ENCODE results near the gene CRYBG2.

CRYBG2 gene

GRCh38 chr1:26277719-26278118 is 76.2 kb downstream of the CRYBG2 start:
- Histone ChIP-seq H3K9ac (ENCODE audit: low read depth in 1 of 2, low read length in 2 of 2) (peak overlapping the region; percentile 38 to 55), H3K4me3 (ENCODE audit: low read depth in 1 of 2, low read length in 2 of 2) (peak overlapping the region in 1 of 2 donors; percentile 20), H3K27ac (ENCODE audit: low read depth, low read length) (peak overlapping the region; percentile 65), H3K27me3 (ENCODE audit: control insufficient read depth in 1 of 2, insufficient read depth in 2 of 2, low read length in 2 of 2) (no peaks in the 10 kb centered on the region), H3K36me3 (ENCODE audit: control insufficient read depth in 1 of 2, insufficient read depth in 2 of 2, low read length in 2 of 2) (peaks cover 0 to 18% of the 10 kb centered on the region in 2 donors), H3K4me1 (ENCODE audit: control insufficient read depth in 1 of 2, insufficient read depth in 2 of 2, low read length in 2 of 2) (peaks cover 49 to 63% of the 10 kb centered on the region in 2 donors), H3K9me3 (ENCODE audit: control insufficient read depth in 1 of 2, low read length in 2 of 2) (no peaks in the 10 kb centered on the region)

GRCh38 chr1:26277261-26277661 is 76.7 kb downstream of the CRYBG2 start:
- peak overlapping the region; percentile 38 to 55 for H3K9ac ChIP-seq (ENCODE audit: low read depth in 1 of 2, low read length in 2 of 2)
- H3K27ac ChIP-seq (ENCODE audit: low read depth, low read length), result peak overlapping the region; percentile 65

DNA sequence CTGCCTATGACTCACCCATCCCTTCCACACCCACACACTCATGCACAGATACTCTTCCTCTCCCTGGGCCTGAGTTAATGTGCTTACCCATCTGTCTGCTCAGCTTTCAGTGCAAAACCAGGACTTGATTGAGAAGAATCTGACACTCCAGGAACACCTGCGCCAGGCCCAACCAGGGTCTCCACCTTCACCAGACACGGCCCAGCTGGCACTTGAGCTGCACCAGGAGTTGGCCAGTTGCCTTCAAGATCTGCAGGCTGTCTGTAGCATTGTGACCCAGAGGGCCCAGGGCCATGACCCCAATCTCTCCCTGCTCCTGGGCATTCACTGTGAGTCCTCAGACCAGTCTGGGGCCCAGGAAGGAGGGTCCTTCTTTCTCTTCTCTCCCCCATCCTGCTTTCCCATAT is 77.5 kb downstream of the CRYBG2 start:
- Histone ChIP-seq H3K27ac (ENCODE audit: low read depth, low read length) (peak overlapping the region; percentile 49), H3K9me3 (ENCODE audit: control insufficient read depth in 1 of 2, low read length in 2 of 2) (no peaks in the 10 kb centered on the region), H3K4me3 (ENCODE audit: low read depth in 1 of 2, low read length in 2 of 2) (peak overlapping the region in 1 of 2 donors; percentile 0), H3K4me1 (ENCODE audit: control insufficient read depth in 1 of 2, insufficient read depth in 2 of 2, low read length in 2 of 2) (peaks cover 49 to 58% of the 10 kb centered on the region in 2 donors), H3K36me3 (ENCODE audit: control insufficient read depth in 1 of 2, insufficient read depth in 2 of 2, low read length in 2 of 2) (peaks cover 7 to 17% of the 10 kb centered on the region in 2 donors), H3K27me3 (ENCODE audit: control insufficient read depth in 1 of 2, insufficient read depth in 2 of 2, low read length in 2 of 2) (no peaks in the 10 kb centered on the region), H3K9ac (ENCODE audit: low read depth in 1 of 2, low read length in 2 of 2) (peak overlapping the region in 1 of 2 donors; percentile 55)

More at GRCh38 chr1:26277261-26277661, 76.7 kb downstream of the CRYBG2 start:
- Histone ChIP-seq H3K9me3 (ENCODE audit: control insufficient read depth in 1 of 2, low read length in 2 of 2) (no peaks in the 10 kb centered on the region), H3K4me3 (ENCODE audit: low read depth in 1 of 2, low read length in 2 of 2) (peak overlapping the region; percentile 12 to 20), H3K4me1 (ENCODE audit: control insufficient read depth in 1 of 2, insufficient read depth in 2 of 2, low read length in 2 of 2) (peaks cover 49 to 63% of the 10 kb centered on the region in 2 donors), H3K27me3 (ENCODE audit: control insufficient read depth in 1 of 2, insufficient read depth in 2 of 2, low read length in 2 of 2) (no peaks in the 10 kb centered on the region), H3K36me3 (ENCODE audit: control insufficient read depth in 1 of 2, insufficient read depth in 2 of 2, low read length in 2 of 2) (peaks cover 0 to 15% of the 10 kb centered on the region in 2 donors)

- Histone ChIP-seq H3K4me3 (ENCODE audit: low read depth in 1 of 2, low read length in 2 of 2) (peak overlapping the region in 1 of 2 donors; percentile 0), H3K27me3 (ENCODE audit: control insufficient read depth in 1 of 2, insufficient read depth in 2 of 2, low read length in 2 of 2) (no peaks in the 10 kb centered on the region), H3K9ac (ENCODE audit: low read depth in 1 of 2, low read length in 2 of 2) (peak overlapping the region; percentile 35 to 39), H3K4me1 (ENCODE audit: control insufficient read depth in 1 of 2, insufficient read depth in 2 of 2, low read length in 2 of 2) (peaks cover 44 to 52% of the 10 kb centered on the region in 2 donors), H3K9me3 (ENCODE audit: control insufficient read depth in 1 of 2, low read length in 2 of 2) (no peaks in the 10 kb centered on the region), H3K27ac (ENCODE audit: low read depth, low read length) (peak overlapping the region; percentile 49), H3K36me3 (ENCODE audit: control insufficient read depth in 1 of 2, insufficient read depth in 2 of 2, low read length in 2 of 2) (peaks cover 7 to 21% of the 10 kb centered on the region in 2 donors)
Measured at GRCh38 chr1:26275580-26276431, 78.1 kb downstream of the CRYBG2 start.

- Histone ChIP-seq H3K27ac (ENCODE audit: low read depth, low read length) (no peak overlapping the region), H3K9me3 (ENCODE audit: control insufficient read depth in 1 of 2, low read length in 2 of 2) (no peaks in the 10 kb centered on the region), H3K36me3 (ENCODE audit: control insufficient read depth in 1 of 2, insufficient read depth in 2 of 2, low read length in 2 of 2) (peaks cover 11 to 28% of the 10 kb centered on the region in 2 donors), H3K27me3 (ENCODE audit: control insufficient read depth in 1 of 2, insufficient read depth in 2 of 2, low read length in 2 of 2) (no peaks in the 10 kb centered on the region), H3K4me1 (ENCODE audit: control insufficient read depth in 1 of 2, insufficient read depth in 2 of 2, low read length in 2 of 2) (peaks cover 41 to 47% of the 10 kb centered on the region in 2 donors), H3K4me3 (ENCODE audit: low read depth in 1 of 2, low read length in 2 of 2) (no peak overlapping the region), H3K9ac (ENCODE audit: low read depth in 1 of 2, low read length in 2 of 2) (no peak overlapping the region)
Measured at GRCh38 chr1:26274801-26275425, 79.0 kb downstream of the CRYBG2 start.

Measured in duodenal mucosa (tissue), 2 donors.